HG02852 (cell line): ENCODE results near the gene SMAD3.
"Not testable (repeated sequence)": the region's sequence is repeated elsewhere in the genome, so short reads cannot be mapped to it uniquely, and the experiment has no call there.

Experiments
- ATAC-seq: cut with Tn5 transposase; IDR thresholded peaks from one replicate; pipeline ENCODE4 v1.9.1; 2021; ENCODE audit warnings: mild to moderate bottlenecking, moderate library complexity; ENCODE audit not compliant: unreplicated experiment

SMAD3 gene

GRCh38 chr15:67123291-67123690, 57.9 kb downstream of the SMAD3 start:
- ATAC-seq: not testable (repeated sequence)

- no peak for ATAC-seq
Observed at GRCh38 chr15:67124111-67124510, 58.7 kb downstream of the SMAD3 start.

GRCh38 chr15:67124911-67125588, 59.6 kb downstream of the SMAD3 start:
- ATAC-seq: no peak

- ATAC-seq: no peak
Observed at GRCh38 chr15:67125589-67126502, 60.4 kb downstream of the SMAD3 start.

GRCh38 chr15:67126551-67127330, 61.3 kb downstream of the SMAD3 start:
- ATAC-seq: no peak

GRCh38 chr15:67127331-67127664, 61.9 kb downstream of the SMAD3 start:
- ATAC-seq: no peak

- ATAC-seq: no peak
Observed at GRCh38 chr15:67127965-67128364, 62.6 kb downstream of the SMAD3 start.

GRCh38 chr15:67130166-67130565, 64.8 kb downstream of the SMAD3 start:
- ATAC-seq: no peak

- no peak for ATAC-seq
Observed at GRCh38 chr15:67130673-67131601, 65.5 kb downstream of the SMAD3 start.

- ATAC-seq: no peak
Observed at GRCh38 chr15:67132276-67132675, 66.9 kb downstream of the SMAD3 start.

GRCh38 chr15:67133026-67133425, 67.6 kb downstream of the SMAD3 start:
- ATAC-seq: no peak

- ATAC-seq: no peak
Observed at GRCh38 chr15:67133738-67134066, 68.3 kb downstream of the SMAD3 start.

- ATAC-seq: peak; percentile 71
Observed at GRCh38 chr15:67134067-67134838, 68.9 kb downstream of the SMAD3 start.

GRCh38 chr15:67134871-67135492, 69.6 kb downstream of the SMAD3 start:
- no peak for ATAC-seq

- no peak for ATAC-seq
Observed at GRCh38 chr15:67135494-67135893, 70.1 kb downstream of the SMAD3 start.

GRCh38 chr15:67136802-67137201, 71.4 kb downstream of the SMAD3 start:
- ATAC-seq: no peak

- no peak for ATAC-seq
Observed at GRCh38 chr15:67137319-67137718, 71.9 kb downstream of the SMAD3 start.

- ATAC-seq: no peak
Observed at GRCh38 chr15:67137951-67138848, 72.8 kb downstream of the SMAD3 start.
